GM10266 (cell line): ENCODE measurements around the gene TMEM101.
"Not testable (repeated sequence)": the region's sequence is repeated elsewhere in the genome, so short reads cannot be mapped to it uniquely, and the experiment has no call there.

Source experiments
- DNase-seq: peaks from one replicate; pipeline ENCODE4 v3.0.0; 2012; ENCODE audit errors: extremely low spot score
- TF ChIP-seq, protein P1 (sequence below): IDR thresholded peaks from 2 replicates; pipeline ENCODE4 v1.5.1; 2012; ENCODE audit warnings: mild to moderate bottlenecking, low read depth; ENCODE audit not compliant: control insufficient read depth, insufficient read depth; ENCODE audit errors: missing control alignments

TMEM101 gene

DNA sequence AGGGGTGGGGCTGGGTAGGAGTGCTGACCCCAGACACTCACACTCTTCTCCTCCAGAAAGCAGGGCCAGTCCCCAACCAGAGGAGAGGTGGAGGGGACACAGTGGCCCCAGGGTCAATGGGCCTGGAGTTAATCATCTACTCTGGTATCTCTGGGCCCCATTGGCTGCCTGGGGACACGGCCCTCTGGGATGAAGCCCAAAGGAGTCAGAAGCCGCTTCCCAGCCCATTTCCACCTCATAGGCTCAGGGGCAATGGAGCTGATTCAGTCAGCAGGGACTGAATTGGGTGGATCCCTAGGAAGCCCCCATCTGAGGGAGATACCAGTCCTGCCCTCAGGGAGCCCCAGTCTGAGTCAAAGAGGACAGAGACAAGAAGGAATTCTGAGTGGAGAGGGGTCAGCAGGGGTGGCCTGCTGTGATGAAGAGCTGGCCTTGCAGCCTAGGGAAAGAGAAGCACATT, 13.3 kb downstream of the TMEM101 start:
- no peak for DNase-seq
- TF ChIP-seq, protein P1, sequence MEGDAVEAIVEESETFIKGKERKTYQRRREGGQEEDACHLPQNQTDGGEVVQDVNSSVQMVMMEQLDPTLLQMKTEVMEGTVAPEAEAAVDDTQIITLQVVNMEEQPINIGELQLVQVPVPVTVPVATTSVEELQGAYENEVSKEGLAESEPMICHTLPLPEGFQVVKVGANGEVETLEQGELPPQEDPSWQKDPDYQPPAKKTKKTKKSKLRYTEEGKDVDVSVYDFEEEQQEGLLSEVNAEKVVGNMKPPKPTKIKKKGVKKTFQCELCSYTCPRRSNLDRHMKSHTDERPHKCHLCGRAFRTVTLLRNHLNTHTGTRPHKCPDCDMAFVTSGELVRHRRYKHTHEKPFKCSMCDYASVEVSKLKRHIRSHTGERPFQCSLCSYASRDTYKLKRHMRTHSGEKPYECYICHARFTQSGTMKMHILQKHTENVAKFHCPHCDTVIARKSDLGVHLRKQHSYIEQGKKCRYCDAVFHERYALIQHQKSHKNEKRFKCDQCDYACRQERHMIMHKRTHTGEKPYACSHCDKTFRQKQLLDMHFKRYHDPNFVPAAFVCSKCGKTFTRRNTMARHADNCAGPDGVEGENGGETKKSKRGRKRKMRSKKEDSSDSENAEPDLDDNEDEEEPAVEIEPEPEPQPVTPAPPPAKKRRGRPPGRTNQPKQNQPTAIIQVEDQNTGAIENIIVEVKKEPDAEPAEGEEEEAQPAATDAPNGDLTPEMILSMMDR, result no peak

DNA sequence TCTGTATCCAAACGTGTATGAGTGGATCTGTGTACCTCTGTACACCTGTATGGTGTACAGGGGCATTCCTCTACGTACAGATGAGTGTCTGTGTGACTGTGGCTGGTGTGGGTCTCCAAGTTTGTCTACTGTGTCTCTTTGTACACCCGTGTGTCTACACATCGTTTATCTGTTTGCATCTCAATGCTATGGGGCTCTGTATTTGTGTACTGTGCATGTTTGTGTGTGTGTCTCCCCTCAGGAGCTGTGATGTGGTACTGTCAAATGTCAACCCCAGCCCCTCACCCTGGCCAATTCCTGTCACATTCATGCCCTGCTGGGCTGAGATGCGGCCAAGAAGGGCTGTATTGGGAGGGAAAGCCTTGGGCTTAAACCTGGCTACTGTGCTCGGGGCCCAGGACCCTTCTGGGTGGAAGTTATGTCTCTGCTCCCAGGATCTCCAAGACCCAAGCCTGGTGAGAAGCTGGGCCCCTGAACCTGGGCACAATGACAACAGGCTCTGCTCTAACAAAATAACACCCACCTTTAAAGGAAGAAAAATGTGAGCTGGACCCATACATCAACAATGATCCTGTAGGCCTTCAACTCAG, 13.8 kb downstream of the TMEM101 start:
- TF ChIP-seq, protein P1, result no peak
- DNase-seq, result no peak

DNA sequence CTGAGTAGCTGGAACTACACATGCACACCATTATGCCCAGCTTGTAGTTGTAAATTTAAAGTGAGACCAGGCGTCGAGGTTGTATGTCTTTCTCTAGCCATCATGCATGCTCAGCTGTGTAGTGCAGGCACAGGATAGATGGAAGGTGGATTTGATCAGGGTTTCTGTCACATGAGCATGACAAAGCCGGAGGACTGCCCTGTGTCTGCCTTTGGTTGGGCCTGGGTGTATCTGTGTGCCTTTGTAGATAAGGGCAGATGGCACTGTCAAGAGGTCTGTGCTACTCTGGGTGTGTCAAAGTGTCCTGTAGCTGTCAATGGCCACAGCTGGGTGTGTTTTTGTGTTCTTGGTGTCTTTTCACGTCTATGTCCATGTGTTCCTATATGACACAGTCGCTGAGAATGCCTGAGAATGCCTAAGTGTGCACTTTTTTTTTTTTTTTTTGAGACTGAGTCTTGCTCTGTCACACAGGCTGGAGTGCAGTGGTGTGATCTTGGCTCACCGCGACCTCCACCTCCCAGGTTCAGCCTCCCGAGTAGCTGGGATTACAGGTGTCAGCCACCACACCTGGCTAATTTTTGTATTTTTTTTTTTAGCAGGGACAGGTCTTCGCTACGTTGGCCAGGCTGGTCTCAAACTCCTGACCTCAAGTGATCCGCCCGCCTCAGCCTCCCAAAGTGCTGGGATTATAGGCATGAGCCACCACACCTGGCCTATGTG, 14.5 kb downstream of the TMEM101 start:
- TF ChIP-seq, protein P1, result no peak
- no peak for DNase-seq

DNA sequence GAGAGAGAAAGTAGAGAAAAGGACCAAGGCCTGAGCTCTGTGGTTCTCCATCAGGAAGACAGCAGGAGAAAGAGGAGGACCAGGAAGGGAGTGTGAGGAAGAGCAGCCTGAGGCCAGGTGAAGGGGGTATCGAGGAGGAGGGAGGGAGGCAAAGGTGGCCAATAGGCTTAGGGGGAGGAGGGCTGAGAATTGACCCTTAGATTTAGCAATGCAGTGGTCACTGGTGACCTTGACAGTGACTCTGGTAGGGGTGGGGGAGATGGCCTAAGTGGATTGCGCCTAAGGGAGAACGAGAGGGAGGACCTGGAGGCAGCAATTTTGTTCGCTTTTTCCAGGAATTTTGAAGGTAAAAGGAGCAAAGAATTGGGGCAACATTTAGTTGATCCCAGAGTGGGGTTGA, 15.7 kb downstream of the TMEM101 start:
- no peak for DNase-seq
- TF ChIP-seq, protein P1, result no peak

DNA sequence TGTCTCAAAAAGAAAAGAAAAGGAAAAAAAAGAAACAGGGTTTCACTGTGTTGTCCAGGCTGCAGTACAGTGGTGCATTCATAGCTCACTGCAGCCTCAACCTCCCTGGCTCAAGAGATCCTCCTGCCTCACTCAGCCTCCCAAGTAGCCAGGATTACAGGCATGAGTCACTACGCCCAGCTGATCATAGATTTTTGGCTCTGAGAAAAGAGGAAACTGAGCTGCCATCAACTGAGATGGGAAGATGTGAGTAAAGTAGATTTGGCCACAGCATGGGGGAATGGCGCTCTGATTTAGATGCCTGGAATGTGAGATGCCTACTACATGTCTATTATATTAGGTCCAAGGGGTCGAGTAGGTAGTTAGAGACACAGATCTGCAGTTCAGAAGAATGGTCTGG, 16.2 kb downstream of the TMEM101 start:
- TF ChIP-seq, protein P1, result no peak
- no peak for DNase-seq

DNA sequence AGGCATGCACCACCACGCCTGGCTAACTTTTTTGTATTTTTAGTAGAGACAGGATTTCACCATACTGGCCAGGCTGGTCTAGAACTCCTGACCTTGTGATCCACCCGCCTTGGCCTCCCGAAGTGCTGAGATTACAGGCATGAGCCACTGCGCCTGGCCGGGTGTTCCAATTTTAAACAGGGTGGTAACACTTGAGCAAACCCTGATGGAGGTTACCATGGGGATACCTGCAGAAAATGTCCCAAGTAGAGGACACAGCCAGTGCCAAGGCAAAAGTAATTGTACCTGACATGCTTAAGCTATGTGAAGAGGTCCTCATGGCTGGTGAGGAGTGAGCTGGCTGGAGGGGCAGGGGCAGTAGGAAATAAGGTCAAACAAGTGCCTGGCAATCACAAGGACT, 17.6 kb downstream of the TMEM101 start:
- not testable (repeated sequence) for DNase-seq

DNA sequence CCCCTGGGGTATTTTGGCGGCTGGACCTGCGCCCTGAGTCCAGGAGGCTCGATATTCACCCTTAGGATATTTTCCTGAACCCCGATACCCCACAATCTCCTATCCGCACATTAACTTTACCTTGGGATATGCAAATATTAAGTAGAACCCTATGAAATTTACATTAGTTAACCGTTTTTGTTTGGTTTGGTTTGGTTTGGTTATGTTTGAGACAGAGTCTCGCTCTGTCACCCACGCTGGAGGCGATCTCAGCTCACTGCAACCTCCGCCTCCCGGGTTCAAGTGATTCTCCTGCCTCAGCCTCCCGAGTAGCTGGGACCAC, 19.7 kb downstream of the TMEM101 start:
- DNase-seq, result no peak
- TF ChIP-seq, protein P1, result no peak
